NCI-H526 treated with DMSO at 0.1 percent for 48 hours (cell line): ENCODE results near the gene COL19A1.
"Not testable (repeated sequence)": the region's sequence is repeated elsewhere in the genome, so short reads cannot be mapped to it uniquely, and the experiment has no call there.

Experiments used
- DNase-seq: peaks from one replicate; lab custom pipeline; 2025; lab: John Stamatoyannopoulos, UW

The COL19A1 gene

DNA sequence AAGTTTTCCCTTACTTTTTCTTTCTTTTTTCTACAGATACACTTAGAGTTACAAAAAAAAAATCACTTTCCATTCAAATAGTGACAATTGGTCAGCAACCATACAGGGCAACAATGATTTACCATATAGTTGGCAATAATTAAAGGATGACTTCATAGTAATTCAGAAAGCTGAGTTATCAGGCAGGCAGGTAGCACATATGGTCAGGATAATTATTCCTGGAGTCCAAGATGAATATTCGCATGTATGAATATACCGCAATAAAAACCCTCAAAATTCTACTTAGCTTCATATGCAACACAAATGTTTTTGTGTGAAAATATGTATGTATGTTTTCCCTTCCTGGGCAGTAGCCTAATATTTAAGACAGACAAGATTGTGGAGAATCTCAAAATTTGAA lies 34.5 kb downstream of the COL19A1 start:
- DNase-seq, result no peak

GRCh38 chr6:69901361-69901760 lies 35.0 kb downstream of the COL19A1 start:
- DNase-seq, result no peak

- no peak for DNase-seq
Observed at GRCh38 chr6:69907981-69908498, 41.7 kb downstream of the COL19A1 start.

- DNase-seq, result no peak
Observed at GRCh38 chr6:69913361-69913760, 47.0 kb downstream of the COL19A1 start.

- no peak for DNase-seq
Observed at GRCh38 chr6:69914015-69914485, 47.7 kb downstream of the COL19A1 start.

- DNase-seq, result no peak
Observed at GRCh38 chr6:69915346-69915745, 49.0 kb downstream of the COL19A1 start.

DNA sequence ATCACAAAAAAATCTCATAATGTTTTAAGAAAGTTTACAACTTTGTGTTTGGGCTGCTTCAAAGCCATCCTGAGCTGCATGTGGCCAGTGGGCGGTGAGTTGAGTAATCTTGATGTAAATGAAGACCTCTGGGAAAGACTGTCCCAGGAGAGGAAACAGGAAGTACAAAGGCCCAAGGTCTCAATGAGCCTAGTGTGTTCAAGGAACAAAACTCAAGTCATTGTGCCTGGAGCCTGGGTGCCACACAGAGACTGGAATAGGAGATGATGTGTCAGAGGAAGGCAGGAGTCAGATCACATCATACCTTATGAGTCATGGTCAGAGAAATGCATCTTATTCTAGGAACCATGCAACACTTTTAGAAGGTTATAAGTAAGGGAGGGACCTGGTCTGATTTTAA lies 51.5 kb downstream of the COL19A1 start:
- no peak for DNase-seq

DNA sequence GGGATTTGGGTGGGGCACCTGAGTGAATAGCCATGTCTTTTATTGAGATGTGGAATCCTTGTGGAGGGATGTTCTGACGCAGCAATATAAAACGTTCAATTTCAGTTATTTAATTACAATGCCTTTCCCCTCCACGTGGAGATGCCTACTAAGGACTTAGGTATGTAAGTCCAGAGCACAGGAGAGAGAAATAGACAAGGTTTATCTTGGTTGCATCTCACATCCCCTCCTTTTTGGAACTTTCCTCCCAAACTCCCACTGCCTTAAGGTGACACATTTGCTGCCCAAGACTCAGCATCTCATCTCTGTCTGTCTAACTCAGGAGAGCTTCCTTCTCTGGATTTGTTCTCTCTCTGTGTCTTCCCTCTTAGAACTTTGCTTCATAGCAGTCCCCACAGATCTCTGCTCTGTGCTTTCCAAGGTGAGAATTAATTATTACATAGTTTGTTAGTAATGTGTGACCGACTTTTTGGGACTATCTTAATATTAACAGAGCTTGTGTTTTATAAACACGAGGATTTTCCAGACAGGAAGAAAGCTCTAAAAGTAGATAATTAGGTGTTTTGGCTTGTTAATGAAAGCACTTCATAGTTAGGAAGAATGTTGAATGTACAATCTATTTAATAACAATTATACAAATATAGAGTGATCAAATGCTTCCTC lies 52.6 kb downstream of the COL19A1 start:
- DNase-seq, result no peak

DNA sequence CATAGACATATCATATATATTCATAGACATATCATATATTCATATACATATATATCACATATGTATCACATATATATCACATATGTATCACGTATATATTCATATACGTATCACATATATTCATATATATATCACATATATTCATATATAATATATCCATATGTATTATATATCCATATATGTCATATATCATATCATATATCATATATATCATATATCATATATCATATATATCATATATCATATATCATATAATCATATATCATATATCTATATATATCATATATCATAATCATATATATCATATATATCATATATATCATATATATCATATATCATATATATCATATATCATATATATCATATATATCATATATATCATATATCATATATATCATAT lies 54.7 kb downstream of the COL19A1 start:
- not testable (repeated sequence) for DNase-seq

DNA sequence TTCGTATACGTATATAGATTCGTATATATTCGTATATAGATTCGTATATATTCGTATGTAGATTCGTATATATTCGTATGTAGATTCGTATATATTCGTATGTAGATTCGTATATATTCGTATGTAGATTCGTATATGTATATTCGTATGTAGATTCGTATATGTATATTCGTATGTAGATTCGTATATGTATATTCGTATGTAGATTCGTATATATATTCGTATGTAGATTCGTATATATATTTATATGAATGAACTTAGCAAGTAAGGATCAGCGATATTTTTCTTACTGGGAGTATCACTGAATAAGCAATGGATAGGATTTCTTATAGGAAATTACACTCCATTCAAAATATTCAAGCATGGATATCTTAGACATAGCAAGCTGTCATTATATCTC lies 55.3 kb downstream of the COL19A1 start:
- not testable (repeated sequence) for DNase-seq

DNA sequence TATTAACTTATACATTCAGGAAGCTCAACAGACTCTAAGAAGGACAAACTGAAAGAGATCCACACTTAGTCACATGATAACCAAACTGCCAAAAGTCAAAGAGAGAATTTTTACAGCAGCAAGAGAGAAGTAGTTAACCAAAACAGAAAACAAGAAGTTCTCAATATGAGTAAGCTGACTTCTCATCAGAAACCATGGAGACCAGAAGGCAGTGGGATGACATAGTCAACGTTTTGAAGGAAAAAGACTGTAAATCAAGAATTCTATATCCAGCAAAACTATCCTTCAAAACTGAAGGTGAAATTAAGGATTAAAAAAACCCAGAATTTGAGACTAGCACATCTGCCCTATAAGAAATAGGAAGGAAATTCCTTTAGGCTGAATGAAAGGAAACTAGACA lies 60.4 kb downstream of the COL19A1 start:
- DNase-seq, result no peak

- no peak for DNase-seq
Observed at GRCh38 chr6:69933239-69933638, 66.9 kb downstream of the COL19A1 start.

- no peak for DNase-seq
Observed at GRCh38 chr6:69935079-69935478, 68.7 kb downstream of the COL19A1 start.

- DNase-seq, result no peak
Observed at GRCh38 chr6:69936674-69937363, 70.5 kb downstream of the COL19A1 start.

GRCh38 chr6:69937402-69938136 lies 71.2 kb downstream of the COL19A1 start:
- DNase-seq, result no peak

DNA sequence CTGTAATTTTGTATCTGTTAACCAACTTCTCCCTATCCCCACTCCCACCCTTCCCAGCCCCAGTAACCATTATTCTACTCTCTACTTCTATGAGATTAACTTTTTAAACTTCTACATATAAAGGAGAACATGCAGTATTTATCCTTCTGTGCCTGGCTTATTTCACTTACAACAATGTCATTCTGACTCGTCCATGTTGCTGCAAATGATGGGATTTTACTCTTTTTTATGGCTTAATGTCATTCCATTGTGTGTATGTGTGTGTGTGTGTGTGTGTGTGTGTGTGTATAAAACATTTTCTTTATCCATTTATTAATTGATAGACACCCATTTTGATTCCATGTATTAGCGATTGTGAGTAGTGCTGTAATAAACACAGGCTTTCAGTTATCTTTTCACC lies 76.1 kb downstream of the COL19A1 start:
- DNase-seq, result no peak

GRCh38 chr6:69945192-69945591 lies 78.8 kb downstream of the COL19A1 start:
- no peak for DNase-seq

DNA sequence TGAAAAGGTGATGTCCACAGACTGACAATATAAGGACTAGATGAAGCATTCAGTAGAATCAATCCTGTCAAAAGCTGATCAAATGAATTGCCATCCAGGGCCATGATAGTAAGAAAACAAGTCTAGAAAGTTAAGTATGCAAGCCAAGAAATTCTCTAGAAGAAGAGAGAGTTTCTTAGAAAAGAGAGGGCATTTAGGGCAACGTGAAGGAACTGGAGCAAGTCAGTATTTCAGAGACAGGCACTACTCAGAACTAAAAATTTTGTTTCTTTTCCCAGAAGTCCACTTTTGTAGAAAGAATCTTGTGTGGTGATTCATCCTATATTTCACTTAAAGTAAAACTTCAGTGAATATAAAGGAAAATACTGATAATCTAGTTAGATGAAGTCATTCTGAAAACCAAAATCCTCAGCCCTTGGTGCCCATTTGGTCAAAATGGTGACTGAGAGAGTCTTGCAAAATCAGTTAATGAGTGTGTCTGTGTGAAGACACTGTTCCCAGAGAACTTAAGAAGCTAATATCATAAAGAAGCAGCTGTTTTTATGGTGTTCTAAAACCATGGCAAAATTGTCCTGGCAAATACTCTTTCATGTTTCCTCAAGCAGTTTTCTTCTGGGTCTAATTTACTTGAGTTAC lies 82.2 kb downstream of the COL19A1 start:
- no peak for DNase-seq

GRCh38 chr6:69953491-69953890 lies 87.1 kb downstream of the COL19A1 start:
- DNase-seq, result no peak

- DNase-seq, result no peak
Observed at GRCh38 chr6:69954733-69955132, 88.4 kb downstream of the COL19A1 start.

GRCh38 chr6:69957985-69958559 lies 91.7 kb downstream of the COL19A1 start:
- DNase-seq, result no peak

GRCh38 chr6:69958978-69959377 lies 92.6 kb downstream of the COL19A1 start:
- no peak for DNase-seq
